Calu3 (cell line): ENCODE results near the gene LAMA5. TPM values are rescaled to one million over a fixed set of nuclear protein-coding genes. Genes with fewer than 3 reads are reported as not detected.

ENCODE experiments used
- BruUV-seq: library from RNA; stranded (reverse); fragments of 400-500 nt; replicated peaks from 2 replicates; lab custom pipeline; 2021; lab: Mats Ljungman, UMichigan
- CTCF ChIA-PET: fragments of 300-600 bp; sonication (Branson Sonifier 250); formaldehyde crosslinking; loops from one replicate; lab custom pipeline; 2022; ENCODE audit warnings: antibody characterized with exemption; lab: Charles Lee
- DNase-seq: peaks from one replicate; pipeline ENCODE4 v3.0.0; 2022
- H3K27ac Mint-ChIP-seq: one replicate; pipeline ENCODE4 v1.8.0; 2022; ENCODE audit warnings: mixed read lengths; ENCODE audit not compliant: unreplicated experiment
- H3K27me3 Mint-ChIP-seq: one replicate; pipeline ENCODE4 v1.8.0; 2022; ENCODE audit warnings: mixed read lengths; ENCODE audit not compliant: unreplicated experiment
- H3K36me3 Mint-ChIP-seq: one replicate; pipeline ENCODE4 v1.8.0; 2022; ENCODE audit warnings: mild to moderate bottlenecking, moderate library complexity, mixed read lengths; ENCODE audit not compliant: insufficient read depth, unreplicated experiment
- H3K4me1 Mint-ChIP-seq: one replicate; pipeline ENCODE4 v1.8.0; 2022; ENCODE audit warnings: mild to moderate bottlenecking, low read depth, mixed read lengths; ENCODE audit not compliant: unreplicated experiment
- H3K4me3 Mint-ChIP-seq: one replicate; pipeline ENCODE4 v1.8.0; 2022; ENCODE audit warnings: mild to moderate bottlenecking, low read depth, moderate library complexity, mixed read lengths; ENCODE audit not compliant: unreplicated experiment
- H3K9me3 Mint-ChIP-seq: one replicate; pipeline ENCODE4 v1.8.0; 2022; ENCODE audit warnings: low read depth, mixed read lengths; ENCODE audit not compliant: unreplicated experiment
- intact Hi-C: fragments of 100-400 bp; cut with micrococcal nuclease; formaldehyde crosslinking; loops from one replicate; pipeline ENCODE4 v1.10.0; 2022; ENCODE audit not compliant: unreplicated experiment
- total RNA-seq: library from RNA; stranded (reverse); gene quantifications from 2 replicates; pipeline ENCODE4 v1.2.3, GENCODE V29; 2022
- TF ChIP-seq, protein P1 (sequence below): fragments of 200-600 bp; IDR thresholded peaks from one replicate; pipeline ENCODE4 v1.8.0; 2022; ENCODE audit warnings: antibody characterized with exemption; ENCODE audit not compliant: unreplicated experiment

Gene LAMA5
- total RNA-seq, 1 experiment from 2014 or later = 763 TPM

DNA sequence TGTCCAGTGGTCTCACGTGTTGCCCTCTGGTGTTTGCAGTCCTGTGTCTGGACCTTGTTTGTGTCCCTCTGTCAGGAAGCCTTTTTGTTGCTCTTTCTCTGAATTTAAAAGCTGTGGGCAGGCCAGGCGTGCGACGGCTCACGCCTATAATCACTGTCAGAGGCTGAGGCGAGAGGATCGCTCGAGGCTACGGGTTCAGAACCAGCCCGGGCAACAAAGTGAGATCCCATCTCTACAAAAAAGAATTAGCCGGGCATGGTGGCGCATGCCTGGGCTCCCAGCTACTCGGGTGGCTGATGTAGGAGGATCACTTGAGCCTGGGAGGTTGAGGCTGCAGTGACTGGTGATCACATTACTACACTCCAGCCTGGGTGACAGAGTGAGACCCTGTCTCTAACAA lies 100.3 kb downstream of the LAMA5 start:
- TF ChIP-seq, protein P1, sequence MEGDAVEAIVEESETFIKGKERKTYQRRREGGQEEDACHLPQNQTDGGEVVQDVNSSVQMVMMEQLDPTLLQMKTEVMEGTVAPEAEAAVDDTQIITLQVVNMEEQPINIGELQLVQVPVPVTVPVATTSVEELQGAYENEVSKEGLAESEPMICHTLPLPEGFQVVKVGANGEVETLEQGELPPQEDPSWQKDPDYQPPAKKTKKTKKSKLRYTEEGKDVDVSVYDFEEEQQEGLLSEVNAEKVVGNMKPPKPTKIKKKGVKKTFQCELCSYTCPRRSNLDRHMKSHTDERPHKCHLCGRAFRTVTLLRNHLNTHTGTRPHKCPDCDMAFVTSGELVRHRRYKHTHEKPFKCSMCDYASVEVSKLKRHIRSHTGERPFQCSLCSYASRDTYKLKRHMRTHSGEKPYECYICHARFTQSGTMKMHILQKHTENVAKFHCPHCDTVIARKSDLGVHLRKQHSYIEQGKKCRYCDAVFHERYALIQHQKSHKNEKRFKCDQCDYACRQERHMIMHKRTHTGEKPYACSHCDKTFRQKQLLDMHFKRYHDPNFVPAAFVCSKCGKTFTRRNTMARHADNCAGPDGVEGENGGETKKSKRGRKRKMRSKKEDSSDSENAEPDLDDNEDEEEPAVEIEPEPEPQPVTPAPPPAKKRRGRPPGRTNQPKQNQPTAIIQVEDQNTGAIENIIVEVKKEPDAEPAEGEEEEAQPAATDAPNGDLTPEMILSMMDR = no peak
- DNase-seq = no peak
- CTCF ChIA-PET = no interaction called here
- Mint-ChIP-seq H3K4me3 (no peak overlapping the region), H3K36me3 (peaks cover 69% of the 10 kb centered on the region), H3K27me3 (no peaks in the 10 kb centered on the region), H3K27ac (no peak overlapping the region), H3K9me3 (no peaks in the 10 kb centered on the region), H3K4me1 (no peaks in the 10 kb centered on the region)
- intact Hi-C loops = no loop called here
- no TSS peak for BruUV-seq

DNA sequence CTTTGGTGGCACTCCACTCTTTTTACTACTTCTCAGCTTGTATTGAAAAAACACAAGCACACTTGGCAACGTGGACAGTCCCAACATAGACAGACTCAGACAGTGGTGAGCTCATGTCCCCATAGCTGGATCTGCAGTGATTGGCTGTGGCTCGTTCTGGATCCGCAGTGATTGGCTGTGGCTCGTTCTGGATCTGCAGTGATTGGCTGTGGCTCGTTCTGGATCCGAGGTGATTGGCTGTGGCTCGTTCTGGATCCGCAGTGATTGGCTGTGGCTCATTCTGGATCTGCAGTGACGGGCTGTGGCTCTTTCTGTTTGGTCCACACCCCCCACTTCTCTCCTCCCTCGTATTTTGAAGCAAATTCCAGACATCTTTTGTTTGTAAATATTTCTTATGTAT lies 100.8 kb downstream of the LAMA5 start:
- Mint-ChIP-seq H3K4me3 (no peak overlapping the region), H3K9me3 (no peaks in the 10 kb centered on the region), H3K36me3 (peaks cover 69% of the 10 kb centered on the region), H3K27me3 (no peaks in the 10 kb centered on the region), H3K27ac (no peak overlapping the region), H3K4me1 (no peaks in the 10 kb centered on the region)
- TF ChIP-seq, protein P1 = no peak
- no TSS peak for BruUV-seq
- intact Hi-C loops = no loop called here
- no peak for DNase-seq
- CTCF ChIA-PET = no interaction called here

- Mint-ChIP-seq H3K4me1 (no peaks in the 10 kb centered on the region), H3K27ac (no peak overlapping the region), H3K9me3 (no peaks in the 10 kb centered on the region), H3K27me3 (no peaks in the 10 kb centered on the region), H3K4me3 (no peak overlapping the region), H3K36me3 (peaks cover 74% of the 10 kb centered on the region)
- CTCF ChIA-PET = no interaction called here
- TF ChIP-seq, protein P1 = no peak
- DNase-seq = no peak
- intact Hi-C loops = no loop called here
- no TSS peak for BruUV-seq
Observed at GRCh38 chr20:62265365-62265764, 101.7 kb downstream of the LAMA5 start.

DNA sequence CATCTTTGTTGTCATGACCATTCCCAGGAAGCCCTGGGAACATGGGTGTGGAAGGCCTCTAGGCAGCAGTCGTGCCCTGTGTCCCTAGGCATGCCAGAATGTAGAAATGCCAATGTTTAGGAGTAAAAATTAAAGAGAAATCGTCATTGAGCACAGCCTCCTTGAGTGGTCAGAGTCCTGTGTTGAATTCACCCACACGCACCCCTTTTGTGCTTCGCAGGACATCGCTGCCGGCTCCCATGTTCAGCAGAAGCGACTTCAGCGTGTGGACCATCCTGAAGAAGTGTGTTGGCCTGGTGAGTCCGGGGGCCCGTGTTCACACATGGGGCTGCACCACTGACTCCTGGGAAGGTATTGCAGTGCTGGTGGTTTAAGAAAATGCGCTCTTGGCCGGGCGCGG lies 103.7 kb downstream of the LAMA5 start:
- CTCF ChIA-PET = no interaction called here
- no TSS peak for BruUV-seq
- intact Hi-C loops = no loop called here
- Mint-ChIP-seq H3K27me3 (no peaks in the 10 kb centered on the region), H3K4me1 (no peaks in the 10 kb centered on the region), H3K4me3 (no peak overlapping the region), H3K9me3 (no peaks in the 10 kb centered on the region), H3K27ac (no peak overlapping the region), H3K36me3 (peaks cover 80% of the 10 kb centered on the region)
- TF ChIP-seq, protein P1 = no peak
- no peak for DNase-seq
